Natural killer cell (primary cell): ENCODE measurements around the gene FGGY. TPM values are rescaled to one million over a fixed set of nuclear protein-coding genes. Genes with fewer than 3 reads are reported as not detected.

ENCODE experiments used
- ATAC-seq, 3 donors: fragments of 150-1000 bp in 2 of 3; fragments of 200-7000 bp in 1 of 3; cut with Tn5 transposase; 1 replicate in 1 of 3; 2 replicates in 2 of 3; pipeline ENCODE4 v1.10.0; 2021; ENCODE audit warnings: mild to moderate bottlenecking in 2 of 3, moderate library complexity in 2 of 3
- DNase-seq, 2 donors: peaks; one replicate each; pipeline versions ENCODE4 v3.0.0 to v3.0.0-alpha.2; 2013 to 2021; ENCODE audit warnings: mixed read lengths in 1 of 2
- H3K27ac ChIP-seq: one replicate; pipeline ENCODE4 v1.5.1; 2013; ENCODE audit warnings: mild to moderate bottlenecking, low read length
- H3K27me3 ChIP-seq: one replicate; pipeline ENCODE4 v1.6.1; 2013; ENCODE audit warnings: low read length; ENCODE audit not compliant: control insufficient read depth, insufficient read depth
- H3K36me3 ChIP-seq: one replicate; pipeline ENCODE4 v1.6.1; 2013; ENCODE audit warnings: low read length; ENCODE audit not compliant: control insufficient read depth, insufficient read depth
- H3K4me1 ChIP-seq: one replicate; pipeline ENCODE4 v1.6.1; 2013; ENCODE audit warnings: low read length; ENCODE audit not compliant: control insufficient read depth, insufficient read depth
- H3K4me3 ChIP-seq: one replicate; pipeline ENCODE4 v1.5.1; 2013; ENCODE audit warnings: low read length
- H3K9me3 ChIP-seq: one replicate; pipeline ENCODE4 v1.6.1; 2013; ENCODE audit warnings: low read length; ENCODE audit not compliant: control insufficient read depth, insufficient read depth
- H3K27ac Mint-ChIP-seq, 2 donors: one replicate each; pipeline ENCODE4 v1.8.0; 2022; ENCODE audit warnings: mild to moderate bottlenecking in 2 of 2, mixed read lengths in 2 of 2, moderate library complexity in 1 of 2
- H3K27me3 Mint-ChIP-seq, 2 donors: one replicate each; pipeline ENCODE4 v1.8.0; 2022; ENCODE audit warnings: low read depth in 2 of 2, mixed read lengths in 2 of 2
- H3K36me3 Mint-ChIP-seq: one replicate; pipeline ENCODE4 v1.8.0; 2022; ENCODE audit warnings: mixed read lengths
- H3K4me1 Mint-ChIP-seq, 2 donors: one replicate each; pipeline ENCODE4 v1.8.0; 2022; ENCODE audit warnings: mixed read lengths in 2 of 2
- H3K4me3 Mint-ChIP-seq: one replicate; pipeline ENCODE4 v1.8.0; 2022; ENCODE audit warnings: mild to moderate bottlenecking, moderate library complexity, mixed read lengths
- H3K9me3 Mint-ChIP-seq, 2 donors: one replicate each; pipeline ENCODE4 v1.8.0; 2022; ENCODE audit warnings: mixed read lengths in 2 of 2
- WGBS: methylation state at CpG from one replicate; pipeline ENCODE4 v1.1.7; 2013; ENCODE audit warnings: missing lambda C conversion rate; ENCODE audit not compliant: insufficient coverage; 5-methylcytosine and 5-hydroxymethylcytosine counted together
- intact Hi-C: fragments of 100-400 bp; cut with micrococcal nuclease; formaldehyde crosslinking; loops from one replicate; pipeline ENCODE4 v1.14.2; 2022
- total RNA-seq, 4 donors: library from RNA; stranded (reverse); fragments of 120-200 nt in 1 of 4; gene quantifications; one replicate each; pipeline versions ENCODE4 v1.2.3 to v1.2.4, GENCODE V29; 2013 to 2022
- TF ChIP-seq, protein P1 (sequence below): fragments of 200-600 bp; IDR thresholded peaks from one replicate; pipeline ENCODE4 v1.8.0; 2022; ENCODE audit warnings: antibody characterized with exemption

FGGY gene
- total RNA-seq, 3 donors from 2014 or later (not counting 1 experiment from before 2014, with no cell fraction given) = 21.8 to 31.5 (median 21.8) TPM

DNA sequence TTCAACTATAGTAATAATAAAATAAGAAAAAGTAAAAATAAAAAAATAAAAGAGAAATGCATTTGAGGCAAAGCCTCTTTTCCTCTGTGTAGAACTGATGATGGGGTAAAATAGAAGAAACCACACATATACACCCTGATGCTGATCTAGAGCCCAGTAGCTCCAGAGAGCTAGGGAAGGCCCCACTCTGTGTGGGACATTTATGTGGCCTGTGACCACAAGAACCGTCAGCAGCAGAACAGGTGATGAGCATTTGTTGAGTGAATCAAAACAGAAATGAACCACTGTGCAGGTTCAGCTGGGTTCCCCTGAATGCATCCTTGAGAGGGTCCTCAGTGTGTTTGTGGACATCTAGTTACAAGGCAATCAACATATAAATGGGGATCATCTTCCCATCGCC, 296.0 kb downstream of the FGGY start:
- H3K9me3 ChIP-seq = no peaks in the 10 kb centered on the region
- no peak overlapping the region for H3K27ac ChIP-seq
- H3K4me1 ChIP-seq = no peaks in the 10 kb centered on the region
- no peak overlapping the region for H3K4me3 ChIP-seq
- TF ChIP-seq, protein P1, sequence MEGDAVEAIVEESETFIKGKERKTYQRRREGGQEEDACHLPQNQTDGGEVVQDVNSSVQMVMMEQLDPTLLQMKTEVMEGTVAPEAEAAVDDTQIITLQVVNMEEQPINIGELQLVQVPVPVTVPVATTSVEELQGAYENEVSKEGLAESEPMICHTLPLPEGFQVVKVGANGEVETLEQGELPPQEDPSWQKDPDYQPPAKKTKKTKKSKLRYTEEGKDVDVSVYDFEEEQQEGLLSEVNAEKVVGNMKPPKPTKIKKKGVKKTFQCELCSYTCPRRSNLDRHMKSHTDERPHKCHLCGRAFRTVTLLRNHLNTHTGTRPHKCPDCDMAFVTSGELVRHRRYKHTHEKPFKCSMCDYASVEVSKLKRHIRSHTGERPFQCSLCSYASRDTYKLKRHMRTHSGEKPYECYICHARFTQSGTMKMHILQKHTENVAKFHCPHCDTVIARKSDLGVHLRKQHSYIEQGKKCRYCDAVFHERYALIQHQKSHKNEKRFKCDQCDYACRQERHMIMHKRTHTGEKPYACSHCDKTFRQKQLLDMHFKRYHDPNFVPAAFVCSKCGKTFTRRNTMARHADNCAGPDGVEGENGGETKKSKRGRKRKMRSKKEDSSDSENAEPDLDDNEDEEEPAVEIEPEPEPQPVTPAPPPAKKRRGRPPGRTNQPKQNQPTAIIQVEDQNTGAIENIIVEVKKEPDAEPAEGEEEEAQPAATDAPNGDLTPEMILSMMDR = no peak
- ATAC-seq (no peak), DNase-seq (no peak)
- Mint-ChIP-seq H3K27me3 (no peaks in the 10 kb centered on the region), H3K9me3 (no peaks in the 10 kb centered on the region), H3K36me3 (no peaks in the 10 kb centered on the region), H3K4me3 (no peak overlapping the region), H3K4me1 (no peaks in the 10 kb centered on the region), H3K27ac (no peak overlapping the region)
- no peaks in the 10 kb centered on the region for H3K27me3 ChIP-seq
- WGBS = 62% methylated on average over 2 of the region's 2 CpGs
- no peaks in the 10 kb centered on the region for H3K36me3 ChIP-seq
- intact Hi-C loops = no loop called here

DNA sequence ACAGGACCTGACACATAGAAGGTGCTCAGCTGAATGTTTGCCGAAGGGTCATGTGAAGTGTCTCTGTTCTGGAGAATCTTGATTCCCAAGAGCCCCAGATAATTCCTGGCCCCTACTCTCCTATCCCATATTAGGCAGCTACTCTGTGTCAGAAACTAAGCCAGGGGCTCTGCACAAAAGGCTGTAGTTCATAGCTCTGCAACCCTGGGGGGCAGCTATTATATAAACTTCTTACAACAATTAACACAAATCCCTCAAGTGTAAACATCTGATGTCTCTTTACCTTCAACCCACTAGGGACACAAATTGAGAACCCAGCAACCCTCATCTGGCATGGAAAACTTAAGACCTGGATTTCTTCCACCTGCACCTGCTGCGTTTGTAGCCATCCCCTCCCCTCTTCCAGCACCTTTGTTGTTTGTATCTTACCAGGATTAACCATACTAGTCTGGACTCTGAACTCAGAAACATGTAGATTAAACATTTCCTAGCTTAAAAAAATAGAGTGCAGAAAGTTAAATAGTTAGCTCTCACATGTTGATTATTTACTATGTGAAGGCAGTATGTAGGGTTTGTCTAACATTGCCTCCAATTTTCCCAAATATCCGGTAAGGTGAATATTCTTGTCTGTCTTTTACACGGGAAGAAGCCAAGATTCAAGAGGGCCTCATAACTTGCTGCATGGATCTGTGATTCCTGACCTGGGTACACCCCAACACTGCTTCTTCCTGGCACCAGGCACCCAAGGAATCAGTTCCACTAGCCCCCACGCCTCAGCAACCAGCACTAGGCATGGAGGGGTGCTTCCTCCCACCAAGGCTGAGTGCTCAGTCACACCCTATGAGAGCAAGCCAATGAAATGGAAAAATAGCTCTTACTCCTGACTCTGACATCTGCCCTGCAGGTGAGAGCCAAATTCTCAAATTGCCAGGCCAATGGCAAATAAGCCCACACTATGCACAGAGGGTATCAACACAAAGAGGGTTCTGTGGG, 297.2 kb downstream of the FGGY start:
- Histone ChIP-seq H3K36me3 (no peaks in the 10 kb centered on the region), H3K27ac (no peak overlapping the region), H3K4me3 (no peak overlapping the region), H3K4me1 (no peaks in the 10 kb centered on the region), H3K27me3 (no peaks in the 10 kb centered on the region), H3K9me3 (no peaks in the 10 kb centered on the region)
- H3K27ac Mint-ChIP-seq = no peak overlapping the region
- intact Hi-C loops = no loop called here
- H3K9me3 Mint-ChIP-seq = no peaks in the 10 kb centered on the region
- no peaks in the 10 kb centered on the region for H3K27me3 Mint-ChIP-seq
- DNase-seq (no peak), ATAC-seq (no peak)
- H3K36me3 Mint-ChIP-seq = no peaks in the 10 kb centered on the region
- 91% methylated on average over 5 of the region's 5 CpGs for WGBS
- H3K4me3 Mint-ChIP-seq = no peak overlapping the region
- TF ChIP-seq, protein P1 = no peak
- H3K4me1 Mint-ChIP-seq = no peaks in the 10 kb centered on the region

DNA sequence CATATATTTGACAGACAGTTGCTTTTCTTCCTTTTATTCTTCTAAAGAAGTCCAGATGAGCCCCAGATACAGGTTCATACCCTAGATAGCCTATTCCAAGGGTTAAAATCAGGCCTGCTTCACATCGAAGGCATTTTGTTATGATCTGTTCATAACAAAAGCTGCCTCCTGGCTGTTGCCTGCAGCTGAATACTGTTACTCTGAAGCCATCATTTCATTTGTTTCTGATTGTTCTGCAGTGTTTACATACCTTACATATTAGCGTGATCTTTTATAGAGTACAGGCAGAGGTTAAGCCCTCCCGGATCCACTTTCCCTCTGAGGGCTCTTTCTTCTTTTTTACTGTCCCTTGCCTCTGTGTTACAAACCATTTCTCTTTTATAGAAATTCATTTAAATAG, 298.9 kb downstream of the FGGY start:
- H3K27me3 ChIP-seq = no peaks in the 10 kb centered on the region
- no peaks in the 10 kb centered on the region for H3K4me1 Mint-ChIP-seq
- H3K9me3 Mint-ChIP-seq = no peaks in the 10 kb centered on the region
- H3K36me3 ChIP-seq = no peaks in the 10 kb centered on the region
- no peak overlapping the region for H3K27ac ChIP-seq
- intact Hi-C loops = no loop called here
- ATAC-seq (no peak), DNase-seq (no peak)
- H3K27ac Mint-ChIP-seq = no peak overlapping the region
- TF ChIP-seq, protein P1 = no peak
- H3K27me3 Mint-ChIP-seq = no peaks in the 10 kb centered on the region
- no peaks in the 10 kb centered on the region for H3K4me1 ChIP-seq
- H3K36me3 Mint-ChIP-seq = no peaks in the 10 kb centered on the region
- no peak overlapping the region for H3K4me3 Mint-ChIP-seq
- no peak overlapping the region for H3K4me3 ChIP-seq
- H3K9me3 ChIP-seq = no peaks in the 10 kb centered on the region
- WGBS = 96% methylated on average over 2 of the region's 3 CpGs
